Colon (tissue), 2 donors: Measurements from ENCODE around the gene ABHD8.

Source experiments
- FAIRE-seq: peaks from 2 replicates; lab custom pipeline; 2012; peaks lifted over from hg19 to GRCh38; lab: Jason Lieb, UNC
- donor health status: control.
- donor health status: control.

The ABHD8 gene

DNA sequence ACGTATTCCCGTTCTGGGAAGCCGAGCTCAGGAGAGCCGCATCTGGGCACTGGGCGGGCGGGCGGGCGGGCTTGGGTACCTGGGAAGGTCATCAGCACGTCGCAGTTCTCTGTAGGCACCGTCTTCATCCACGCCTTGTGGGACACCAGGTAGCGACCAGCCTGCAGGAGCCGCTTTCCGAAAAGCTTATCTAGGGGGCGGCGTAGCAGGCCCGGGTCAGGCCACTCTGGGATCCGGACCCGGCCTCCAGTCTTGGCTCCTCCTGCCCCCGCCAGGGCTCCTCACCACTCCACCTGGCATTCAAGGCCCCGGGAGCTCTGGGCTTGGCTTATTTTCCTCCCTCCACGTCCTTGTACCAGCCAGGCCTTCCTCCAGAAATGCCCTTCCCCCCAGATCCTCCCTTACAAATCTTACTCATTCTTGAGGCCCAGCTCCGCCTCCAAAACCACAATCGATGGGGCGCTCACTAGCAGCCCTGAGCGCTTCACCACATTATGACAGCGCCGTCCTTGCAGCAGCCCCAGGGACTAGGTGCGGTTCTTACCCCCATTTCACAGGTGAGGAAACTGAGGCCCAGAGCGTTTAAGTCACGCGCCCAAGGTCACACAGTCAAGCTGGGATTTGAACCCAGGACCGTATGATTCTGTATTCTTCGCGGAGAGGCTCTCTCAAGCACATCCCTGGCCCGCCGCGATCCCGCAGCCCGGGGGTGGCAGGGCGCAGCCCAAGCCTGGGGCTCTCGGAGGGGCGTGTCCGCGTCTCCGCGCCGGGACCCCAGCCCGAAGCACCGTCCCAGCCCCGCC, 30.6 kb upstream of the ABHD8 start:
- FAIRE-seq, result no peak

DNA sequence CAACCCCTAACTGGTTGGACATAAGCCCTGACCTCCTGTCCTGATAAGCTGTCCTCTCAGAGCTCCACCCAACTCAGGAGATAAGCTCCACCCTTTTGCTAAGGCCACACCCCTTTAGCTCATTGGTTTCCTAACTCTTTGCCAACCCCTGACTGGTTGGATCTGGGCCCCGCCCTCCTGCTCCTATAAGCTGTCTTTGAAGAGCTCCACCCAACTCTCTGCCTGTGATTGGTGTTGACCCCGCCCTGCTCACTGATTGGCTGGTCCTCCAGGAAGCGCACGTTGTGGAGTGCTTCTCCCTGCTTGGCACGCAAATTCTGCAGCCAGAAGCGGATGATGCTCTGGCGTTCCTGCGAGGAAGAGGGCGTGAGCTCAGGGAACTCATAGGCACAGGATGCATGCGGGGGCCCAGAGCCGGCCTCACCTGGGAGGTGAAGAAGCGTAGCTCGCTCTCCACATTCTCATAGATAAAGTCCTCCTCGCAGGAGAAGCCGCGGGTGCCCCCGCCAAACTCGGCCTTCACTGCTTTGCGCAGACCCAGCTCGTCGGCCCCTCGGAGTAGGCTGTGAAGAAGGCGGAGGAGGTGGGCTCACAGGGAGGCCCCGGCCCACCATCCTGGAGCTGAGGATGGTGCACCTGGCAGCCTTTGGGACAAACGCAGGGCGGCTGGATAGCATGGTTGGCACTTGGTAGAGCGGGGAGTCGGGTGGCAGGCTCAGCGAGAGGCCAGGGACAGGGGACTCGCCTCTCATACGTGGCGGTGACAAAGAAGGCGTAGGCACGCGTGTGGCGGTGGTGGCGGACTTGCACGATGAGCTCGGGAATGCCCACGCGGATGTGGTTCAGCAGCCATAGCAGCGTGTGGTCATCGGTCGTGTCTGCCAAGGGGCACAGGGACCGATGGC, 29.7 kb upstream of the ABHD8 start:
- no peak for FAIRE-seq

GRCh38 chr19:17332360-17332676, 29.1 kb upstream of the ABHD8 start:
- no peak for FAIRE-seq

- FAIRE-seq, result no peak
Measured at GRCh38 chr19:17331045-17331558, 27.9 kb upstream of the ABHD8 start.

GRCh38 chr19:17330262-17331044, 27.2 kb upstream of the ABHD8 start:
- no peak for FAIRE-seq

GRCh38 chr19:17329366-17330261, 26.4 kb upstream of the ABHD8 start:
- no peak for FAIRE-seq

- FAIRE-seq, result no peak
Measured at GRCh38 chr19:17328517-17329365, 25.5 kb upstream of the ABHD8 start.

DNA sequence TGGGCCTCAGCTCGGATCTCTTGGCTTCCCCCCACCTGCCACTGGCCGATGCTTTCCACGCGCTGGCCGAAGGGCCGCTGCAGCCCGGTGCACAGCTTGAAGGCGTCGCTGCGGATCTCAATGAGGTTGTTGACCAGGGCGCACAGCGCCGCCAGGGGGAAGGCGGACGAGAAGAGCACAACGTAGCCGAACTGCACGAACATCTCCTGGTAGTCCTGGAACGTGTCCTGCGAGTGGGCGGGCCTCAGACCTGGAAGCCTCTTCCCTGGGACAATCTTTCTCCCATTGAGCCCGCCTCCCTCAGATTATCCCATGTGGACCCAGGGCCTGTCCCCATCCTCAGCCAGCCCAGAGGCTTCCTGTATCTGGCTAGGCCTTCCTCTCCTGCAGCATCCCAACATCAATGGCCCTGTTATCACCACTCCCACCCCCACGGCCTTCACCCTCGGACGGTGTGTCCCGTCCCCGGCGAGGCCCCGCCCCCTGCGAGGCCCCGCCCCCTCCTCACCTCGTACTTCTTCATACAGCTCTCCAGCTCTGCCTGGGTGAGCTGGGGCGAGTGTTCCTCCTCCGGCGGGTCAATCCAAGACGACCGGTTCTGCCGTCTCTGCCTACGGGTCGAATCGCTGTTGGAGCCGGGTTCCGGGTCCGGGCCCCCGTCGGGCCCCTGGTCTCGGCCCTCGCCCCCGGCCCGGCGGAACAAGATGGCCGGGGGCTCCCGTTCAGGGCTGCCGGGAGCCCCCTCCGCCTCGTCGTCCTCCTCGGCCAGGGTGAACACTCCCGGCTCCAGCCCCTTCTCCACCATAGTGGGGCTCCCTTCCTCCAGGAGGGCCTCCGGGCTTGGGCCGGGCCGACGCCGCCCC, 24.7 kb upstream of the ABHD8 start:
- no peak for FAIRE-seq

- no peak for FAIRE-seq
Measured at GRCh38 chr19:17327068-17327653, 23.9 kb upstream of the ABHD8 start.

- FAIRE-seq, result no peak
Measured at GRCh38 chr19:17326595-17326966, 23.4 kb upstream of the ABHD8 start.

GRCh38 chr19:17325881-17326594, 22.8 kb upstream of the ABHD8 start:
- FAIRE-seq, result no peak

- no peak for FAIRE-seq
Measured at GRCh38 chr19:17325133-17325532, 21.9 kb upstream of the ABHD8 start.

GRCh38 chr19:17324357-17325114, 21.3 kb upstream of the ABHD8 start:
- no peak for FAIRE-seq

GRCh38 chr19:17323964-17324332, 20.7 kb upstream of the ABHD8 start:
- no peak for FAIRE-seq

DNA sequence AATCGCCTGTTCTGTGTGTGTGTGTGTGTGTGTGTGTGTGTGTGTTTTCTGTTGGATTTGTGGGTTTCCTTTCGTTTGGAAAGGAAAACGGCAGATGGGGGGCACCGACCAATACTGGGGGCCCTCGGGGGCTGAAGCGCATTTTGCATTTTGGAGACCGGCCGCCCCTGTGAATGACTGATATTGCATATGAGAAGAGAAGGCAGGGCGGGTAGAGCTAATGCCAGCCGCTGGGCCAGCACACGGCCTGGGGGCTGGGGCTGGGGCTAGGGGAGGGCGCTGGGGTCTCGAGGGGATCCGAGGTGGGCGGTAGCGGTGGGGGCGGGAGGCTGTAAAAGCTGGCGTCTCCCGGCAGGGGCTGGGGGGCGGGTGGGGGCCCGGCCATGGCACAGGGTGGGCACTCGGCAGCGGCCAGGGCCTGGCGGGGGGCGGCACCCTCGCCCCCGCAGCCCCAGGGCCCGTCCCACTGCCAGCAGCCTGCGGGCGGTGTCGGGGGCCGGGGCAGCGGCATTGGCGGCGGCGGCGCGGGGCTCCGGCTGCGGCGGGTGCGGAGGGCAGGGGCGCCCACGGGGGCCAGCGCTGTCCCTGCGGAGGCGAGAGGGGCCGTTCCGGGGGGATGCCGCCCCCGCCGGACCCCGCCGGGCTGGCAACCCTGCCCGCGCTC, 20.2 kb upstream of the ABHD8 start:
- no peak for FAIRE-seq

- FAIRE-seq, result no peak
Measured at GRCh38 chr19:17322854-17323253, 19.6 kb upstream of the ABHD8 start.
